Natural killer cell (primary cell): ENCODE data around the gene NACA2. TPM values are rescaled to one million over a fixed set of nuclear protein-coding genes. Genes with fewer than 3 reads are reported as not detected.

Experiments used
- ATAC-seq, 3 donors: fragments of 150-1000 bp in 2 of 3; fragments of 200-7000 bp in 1 of 3; cut with Tn5 transposase; 1 replicate in 1 of 3; 2 replicates in 2 of 3; pipeline ENCODE4 v1.10.0; 2021; ENCODE audit warnings: mild to moderate bottlenecking in 2 of 3, moderate library complexity in 2 of 3
- DNase-seq, 2 donors: peaks; one replicate each; pipeline versions ENCODE4 v3.0.0 to v3.0.0-alpha.2; 2013 to 2021; ENCODE audit warnings: mixed read lengths in 1 of 2
- H3K27ac ChIP-seq: one replicate; pipeline ENCODE4 v1.5.1; 2013; ENCODE audit warnings: mild to moderate bottlenecking, low read length
- H3K27me3 ChIP-seq: one replicate; pipeline ENCODE4 v1.6.1; 2013; ENCODE audit warnings: low read length; ENCODE audit not compliant: control insufficient read depth, insufficient read depth
- H3K36me3 ChIP-seq: one replicate; pipeline ENCODE4 v1.6.1; 2013; ENCODE audit warnings: low read length; ENCODE audit not compliant: control insufficient read depth, insufficient read depth
- H3K4me1 ChIP-seq: one replicate; pipeline ENCODE4 v1.6.1; 2013; ENCODE audit warnings: low read length; ENCODE audit not compliant: control insufficient read depth, insufficient read depth
- H3K4me3 ChIP-seq: one replicate; pipeline ENCODE4 v1.5.1; 2013; ENCODE audit warnings: low read length
- H3K9me3 ChIP-seq: one replicate; pipeline ENCODE4 v1.6.1; 2013; ENCODE audit warnings: low read length; ENCODE audit not compliant: control insufficient read depth, insufficient read depth
- H3K27ac Mint-ChIP-seq, 2 donors: one replicate each; pipeline ENCODE4 v1.8.0; 2022; ENCODE audit warnings: mild to moderate bottlenecking in 2 of 2, mixed read lengths in 2 of 2, moderate library complexity in 1 of 2
- H3K27me3 Mint-ChIP-seq, 2 donors: one replicate each; pipeline ENCODE4 v1.8.0; 2022; ENCODE audit warnings: low read depth in 2 of 2, mixed read lengths in 2 of 2
- H3K36me3 Mint-ChIP-seq: one replicate; pipeline ENCODE4 v1.8.0; 2022; ENCODE audit warnings: mixed read lengths
- H3K4me1 Mint-ChIP-seq, 2 donors: one replicate each; pipeline ENCODE4 v1.8.0; 2022; ENCODE audit warnings: mixed read lengths in 2 of 2
- H3K4me3 Mint-ChIP-seq: one replicate; pipeline ENCODE4 v1.8.0; 2022; ENCODE audit warnings: mild to moderate bottlenecking, moderate library complexity, mixed read lengths
- H3K9me3 Mint-ChIP-seq, 2 donors: one replicate each; pipeline ENCODE4 v1.8.0; 2022; ENCODE audit warnings: mixed read lengths in 2 of 2
- CTCF ChIP-seq: fragments of 200-600 bp; IDR thresholded peaks from one replicate; pipeline ENCODE4 v1.8.0; 2022; ENCODE audit warnings: antibody characterized with exemption
- WGBS: methylation state at CpG from one replicate; pipeline ENCODE4 v1.1.7; 2013; ENCODE audit warnings: missing lambda C conversion rate; ENCODE audit not compliant: insufficient coverage; 5-methylcytosine and 5-hydroxymethylcytosine counted together
- intact Hi-C: fragments of 100-400 bp; cut with micrococcal nuclease; formaldehyde crosslinking; loops from one replicate; pipeline ENCODE4 v1.14.2; 2022
- total RNA-seq, 4 donors: library from RNA; stranded (reverse); fragments of 120-200 nt in 1 of 4; gene quantifications; one replicate each; pipeline versions ENCODE4 v1.2.3 to v1.2.4, GENCODE V29; 2013 to 2022

The NACA2 gene
- total RNA-seq, 3 donors from 2014 or later (not counting 1 experiment from before 2014, with no cell fraction given), result not detected

- no peak overlapping the region for H3K27ac Mint-ChIP-seq
- H3K4me1 ChIP-seq, result no peaks in the 10 kb centered on the region
- H3K9me3 ChIP-seq, result no peaks in the 10 kb centered on the region
- H3K27ac ChIP-seq, result no peak overlapping the region
- ATAC-seq (no peak), DNase-seq (no peak)
- intact Hi-C loops, result no loop called here
- H3K9me3 Mint-ChIP-seq, result no peaks in the 10 kb centered on the region
- no peak overlapping the region for H3K4me3 Mint-ChIP-seq
- WGBS, result no CpG with 5 or more reads among the region's 2 CpGs
- TF ChIP-seq CTCF, result no peak
- peaks cover 23 to 51% of the 10 kb centered on the region in 2 donors for H3K27me3 Mint-ChIP-seq
- no peak overlapping the region for H3K4me3 ChIP-seq
- H3K27me3 ChIP-seq, result no peaks in the 10 kb centered on the region
- no peaks in the 10 kb centered on the region for H3K36me3 ChIP-seq
- no peaks in the 10 kb centered on the region for H3K36me3 Mint-ChIP-seq
- no peaks in the 10 kb centered on the region for H3K4me1 Mint-ChIP-seq
Measured at GRCh38 chr17:61627658-61628057, 36.6 kb upstream of the NACA2 start.

- intact Hi-C loops, result no loop called here
- Mint-ChIP-seq H3K27me3 (peaks cover 23 to 52% of the 10 kb centered on the region in 2 donors), H3K9me3 (no peaks in the 10 kb centered on the region), H3K27ac (no peak overlapping the region), H3K36me3 (no peaks in the 10 kb centered on the region), H3K4me1 (no peaks in the 10 kb centered on the region), H3K4me3 (no peak overlapping the region)
- H3K9me3 ChIP-seq, result no peaks in the 10 kb centered on the region
- ATAC-seq (no peak), DNase-seq (no peak)
- no peaks in the 10 kb centered on the region for H3K36me3 ChIP-seq
- H3K4me1 ChIP-seq, result no peaks in the 10 kb centered on the region
- no peak overlapping the region for H3K4me3 ChIP-seq
- H3K27ac ChIP-seq, result no peak overlapping the region
- H3K27me3 ChIP-seq, result no peaks in the 10 kb centered on the region
- TF ChIP-seq CTCF, result no peak
Measured at GRCh38 chr17:61627125-61627524, 36.1 kb upstream of the NACA2 start.

GRCh38 chr17:61625564-61625963 is 34.5 kb upstream of the NACA2 start:
- Mint-ChIP-seq H3K27me3 (peaks cover 12 to 38% of the 10 kb centered on the region in 2 donors), H3K36me3 (no peaks in the 10 kb centered on the region), H3K4me1 (no peaks in the 10 kb centered on the region), H3K9me3 (no peaks in the 10 kb centered on the region), H3K4me3 (no peak overlapping the region), H3K27ac (no peak overlapping the region)
- DNase-seq, result no peak
- Histone ChIP-seq H3K27ac (no peak overlapping the region), H3K9me3 (no peaks in the 10 kb centered on the region), H3K27me3 (no peaks in the 10 kb centered on the region), H3K4me1 (no peaks in the 10 kb centered on the region), H3K4me3 (no peak overlapping the region), H3K36me3 (no peaks in the 10 kb centered on the region)
- TF ChIP-seq CTCF, result no peak
- ATAC-seq, result no peak
- intact Hi-C loops, result no loop called here
- WGBS, result 85% methylated on average over 5 of the region's 5 CpGs

GRCh38 chr17:61624951-61625350 is 33.9 kb upstream of the NACA2 start:
- Histone ChIP-seq H3K36me3 (no peaks in the 10 kb centered on the region), H3K27ac (no peak overlapping the region), H3K27me3 (no peaks in the 10 kb centered on the region), H3K9me3 (no peaks in the 10 kb centered on the region), H3K4me3 (no peak overlapping the region), H3K4me1 (no peaks in the 10 kb centered on the region)
- H3K4me1 Mint-ChIP-seq, result no peaks in the 10 kb centered on the region
- DNase-seq, result no peak
- no peaks in the 10 kb centered on the region for H3K36me3 Mint-ChIP-seq
- peaks cover 12 to 36% of the 10 kb centered on the region in 2 donors for H3K27me3 Mint-ChIP-seq
- intact Hi-C loops, result no loop called here
- peaks cover 0 to 1% of the 10 kb centered on the region in 2 donors for H3K9me3 Mint-ChIP-seq
- ATAC-seq, result no peak
- H3K4me3 Mint-ChIP-seq, result no peak overlapping the region
- H3K27ac Mint-ChIP-seq, result no peak overlapping the region
- 67% methylated on average over 1 of the region's 1 CpG for WGBS
- no peak for TF ChIP-seq CTCF
